HUES64 (cell line): ENCODE data around the gene SLC9A4.

ENCODE experiments used
- H3K27ac ChIP-seq: 2 replicates; pipeline ENCODE4 v1.7.0; 2013; ENCODE audit warnings: low read depth, low read length, inconsistent platforms
- H3K27me3 ChIP-seq: 2 replicates; pipeline ENCODE4 v1.6.1; 2013; ENCODE audit warnings: mild to moderate bottlenecking, low read length; ENCODE audit not compliant: insufficient read depth
- H3K36me3 ChIP-seq: 2 replicates; pipeline ENCODE4 v1.6.1; 2013; ENCODE audit warnings: mild to moderate bottlenecking, low read length; ENCODE audit not compliant: insufficient read depth
- H3K4me1 ChIP-seq: 2 replicates; pipeline ENCODE4 v1.6.1; 2013; ENCODE audit warnings: mild to moderate bottlenecking, low read length, moderate library complexity; ENCODE audit not compliant: insufficient read depth
- H3K4me3 ChIP-seq: 2 replicates; pipeline ENCODE4 v1.5.1; 2013; ENCODE audit warnings: mild to moderate bottlenecking, low read length, moderate library complexity
- H3K9ac ChIP-seq: 2 replicates; pipeline ENCODE4 v1.6.1; 2013; ENCODE audit warnings: mild to moderate bottlenecking, low read depth, low read length
- H3K9me3 ChIP-seq: 2 replicates; pipeline ENCODE4 v1.6.1; 2013; ENCODE audit warnings: low read depth, low read length; ENCODE audit not compliant: insufficient read depth
- WGBS: fragments of 150-250, 120-280 bp; methylation state at CpG from one replicate; pipeline ENCODE4 v1.1.7; 2013; ENCODE audit warnings: missing lambda C conversion rate; 5-methylcytosine and 5-hydroxymethylcytosine counted together

The SLC9A4 gene

GRCh38 chr2:102520009-102520408 is 47.0 kb downstream of the SLC9A4 start:
- Histone ChIP-seq H3K27me3 (no peaks in the 10 kb centered on the region), H3K36me3 (no peaks in the 10 kb centered on the region), H3K4me3 (no peak overlapping the region), H3K9ac (no peak overlapping the region), H3K9me3 (no peaks in the 10 kb centered on the region), H3K4me1 (no peaks in the 10 kb centered on the region), H3K27ac (no peak overlapping the region)
- 36% methylated on average over 2 of the region's 2 CpGs for WGBS

GRCh38 chr2:102520801-102521200 is 47.8 kb downstream of the SLC9A4 start:
- no peaks in the 10 kb centered on the region for H3K4me1 ChIP-seq
- WGBS, result 90% methylated on average over 1 of the region's 1 CpG
- H3K4me3 ChIP-seq, result no peak overlapping the region
- H3K9me3 ChIP-seq, result no peaks in the 10 kb centered on the region
- H3K9ac ChIP-seq, result no peak overlapping the region
- H3K27ac ChIP-seq, result no peak overlapping the region
- no peaks in the 10 kb centered on the region for H3K27me3 ChIP-seq
- H3K36me3 ChIP-seq, result no peaks in the 10 kb centered on the region

GRCh38 chr2:102522162-102522561 is 49.1 kb downstream of the SLC9A4 start:
- Histone ChIP-seq H3K4me3 (no peak overlapping the region), H3K27me3 (no peaks in the 10 kb centered on the region), H3K27ac (no peak overlapping the region), H3K9me3 (no peaks in the 10 kb centered on the region), H3K4me1 (no peaks in the 10 kb centered on the region), H3K9ac (no peak overlapping the region), H3K36me3 (no peaks in the 10 kb centered on the region)
- 91% methylated on average over 4 of the region's 4 CpGs for WGBS

GRCh38 chr2:102522890-102523289 is 49.9 kb downstream of the SLC9A4 start:
- H3K36me3 ChIP-seq, result no peaks in the 10 kb centered on the region
- H3K9me3 ChIP-seq, result no peaks in the 10 kb centered on the region
- no peaks in the 10 kb centered on the region for H3K27me3 ChIP-seq
- H3K4me3 ChIP-seq, result no peak overlapping the region
- no peak overlapping the region for H3K9ac ChIP-seq
- no peaks in the 10 kb centered on the region for H3K4me1 ChIP-seq
- 91% methylated on average over 2 of the region's 3 CpGs for WGBS
- H3K27ac ChIP-seq, result no peak overlapping the region

GRCh38 chr2:102523651-102524050 is 50.6 kb downstream of the SLC9A4 start:
- H3K4me3 ChIP-seq, result no peak overlapping the region
- no peaks in the 10 kb centered on the region for H3K4me1 ChIP-seq
- H3K36me3 ChIP-seq, result no peaks in the 10 kb centered on the region
- H3K27me3 ChIP-seq, result no peaks in the 10 kb centered on the region
- H3K9ac ChIP-seq, result no peak overlapping the region
- no peak overlapping the region for H3K27ac ChIP-seq
- no peaks in the 10 kb centered on the region for H3K9me3 ChIP-seq
- 81% methylated on average over 3 of the region's 3 CpGs for WGBS

GRCh38 chr2:102527086-102527485 is 54.1 kb downstream of the SLC9A4 start:
- no peak overlapping the region for H3K27ac ChIP-seq
- no peaks in the 10 kb centered on the region for H3K27me3 ChIP-seq
- no peak overlapping the region for H3K9ac ChIP-seq
- no peaks in the 10 kb centered on the region for H3K9me3 ChIP-seq
- no peaks in the 10 kb centered on the region for H3K36me3 ChIP-seq
- no peak overlapping the region for H3K4me3 ChIP-seq
- no peaks in the 10 kb centered on the region for H3K4me1 ChIP-seq

GRCh38 chr2:102538491-102538890 is 65.5 kb downstream of the SLC9A4 start:
- Histone ChIP-seq H3K9ac (no peak overlapping the region), H3K9me3 (no peaks in the 10 kb centered on the region), H3K4me1 (no peaks in the 10 kb centered on the region), H3K4me3 (no peak overlapping the region), H3K27me3 (no peaks in the 10 kb centered on the region), H3K27ac (no peak overlapping the region), H3K36me3 (no peaks in the 10 kb centered on the region)
- 93% methylated on average over 2 of the region's 2 CpGs for whole genome bisulfite sequencing

GRCh38 chr2:102540882-102541281 is 67.9 kb downstream of the SLC9A4 start:
- Histone ChIP-seq H3K27ac (no peak overlapping the region), H3K9ac (no peak overlapping the region), H3K36me3 (no peaks in the 10 kb centered on the region), H3K4me1 (no peaks in the 10 kb centered on the region), H3K27me3 (no peaks in the 10 kb centered on the region), H3K4me3 (no peak overlapping the region), H3K9me3 (no peaks in the 10 kb centered on the region)
- WGBS, result 96% methylated on average over 3 of the region's 4 CpGs

GRCh38 chr2:102544182-102544581 is 71.2 kb downstream of the SLC9A4 start:
- Histone ChIP-seq H3K4me1 (no peaks in the 10 kb centered on the region), H3K4me3 (no peak overlapping the region), H3K27ac (no peak overlapping the region), H3K36me3 (no peaks in the 10 kb centered on the region), H3K9me3 (no peaks in the 10 kb centered on the region), H3K9ac (no peak overlapping the region), H3K27me3 (no peaks in the 10 kb centered on the region)
- 89% methylated on average over 1 of the region's 1 CpG for WGBS

- Histone ChIP-seq H3K36me3 (no peaks in the 10 kb centered on the region), H3K4me1 (no peaks in the 10 kb centered on the region), H3K4me3 (no peak overlapping the region), H3K27me3 (no peaks in the 10 kb centered on the region), H3K9ac (no peak overlapping the region), H3K27ac (no peak overlapping the region), H3K9me3 (no peaks in the 10 kb centered on the region)
- WGBS, result 89% methylated on average over 2 of the region's 2 CpGs
Observed at GRCh38 chr2:102547462-102547861, 74.4 kb downstream of the SLC9A4 start.

- H3K4me3 ChIP-seq, result no peak overlapping the region
- H3K9me3 ChIP-seq, result no peaks in the 10 kb centered on the region
- no peak overlapping the region for H3K27ac ChIP-seq
- no peaks in the 10 kb centered on the region for H3K36me3 ChIP-seq
- no CpG with 5 or more reads among the region's 1 CpG for WGBS
- H3K9ac ChIP-seq, result no peak overlapping the region
- H3K27me3 ChIP-seq, result no peaks in the 10 kb centered on the region
- H3K4me1 ChIP-seq, result no peaks in the 10 kb centered on the region
Observed at GRCh38 chr2:102549027-102549426, 76.0 kb downstream of the SLC9A4 start.

GRCh38 chr2:102550151-102550550 is 77.1 kb downstream of the SLC9A4 start:
- no peaks in the 10 kb centered on the region for H3K36me3 ChIP-seq
- no peak overlapping the region for H3K9ac ChIP-seq
- H3K4me3 ChIP-seq, result no peak overlapping the region
- H3K27ac ChIP-seq, result no peak overlapping the region
- 100% methylated on average over 2 of the region's 2 CpGs for WGBS
- no peaks in the 10 kb centered on the region for H3K4me1 ChIP-seq
- no peaks in the 10 kb centered on the region for H3K27me3 ChIP-seq
- H3K9me3 ChIP-seq, result no peaks in the 10 kb centered on the region
